Uterus (tissue), 4 donors: ENCODE results near the gene IQCE. TPM values are rescaled to one million over a fixed set of nuclear protein-coding genes. Genes with fewer than 3 reads are reported as not detected.

Experiments
- DNase-seq, 2 donors: peaks; one replicate each; pipeline ENCODE4 v3.0.0-alpha.2; 2019 to 2020
- H3K27ac ChIP-seq, 2 donors: fragments of 200-600 bp; sonication (generic); 1 replicate in 1 of 2; 2 replicates in 1 of 2; pipeline ENCODE4 v1.5.1; 2016 to 2018
- H3K27me3 ChIP-seq, 2 donors: fragments of 200-600 bp; sonication (generic); one replicate each; pipeline ENCODE4 v1.5.1; 2018 to 2019; ENCODE audit warnings: control low read depth in 1 of 2
- H3K36me3 ChIP-seq, 2 donors: fragments of 200-600 bp; sonication (generic); one replicate each; pipeline ENCODE4 v1.5.1; 2019; ENCODE audit warnings: control low read depth in 1 of 2
- H3K4me1 ChIP-seq, 2 donors: fragments of 200-600 bp; sonication (generic); one replicate each; pipeline ENCODE4 v1.5.1; 2018 to 2019; ENCODE audit warnings: control low read depth in 1 of 2
- H3K4me3 ChIP-seq, 2 donors: fragments of 200-600 bp; sonication (generic); 1 replicate in 1 of 2; 2 replicates in 1 of 2; pipeline ENCODE4 v1.5.1; 2018 to 2019; ENCODE audit warnings: mild to moderate bottlenecking in 1 of 2
- H3K9me3 ChIP-seq, 2 donors: fragments of 200-600 bp; sonication (generic); one replicate each; pipeline ENCODE4 v1.5.1; 2019; ENCODE audit warnings: control low read depth in 1 of 2
- POLR2A ChIP-seq, 2 donors: fragments of 450-650 bp; IDR thresholded peaks; one replicate each; pipeline ENCODE4 v1.6.1; 2016; ENCODE audit warnings: antibody characterized with exemption in 2 of 2, mild to moderate bottlenecking in 1 of 2, moderate library complexity in 1 of 2
- intact Hi-C: fragments of 100-400 bp; cut with DNase I; formaldehyde crosslinking; loops from one replicate; pipeline ENCODE4 v1.15.1; 2023; ENCODE audit warnings: low total_unique reads
- total RNA-seq, 4 donors: library from RNA; depleted of rRNA in 3 of 4; stranded (reverse); fragments of >200 nt in 3 of 4; gene quantifications; one replicate each; pipeline versions ENCODE4 v1.1.0 to v1.2.4, GENCODE V29; 2014 to 2023
- TF ChIP-seq, protein P1 (sequence below), 4 experiments: fragments of 200-600 bp in 2 of 4; fragments of 450-650 bp in 2 of 4; sonication (generic) in 2 of 4; IDR thresholded peaks; one replicate each; pipeline ENCODE4 v1.5.1; 2016 to 2019; ENCODE audit warnings: antibody characterized with exemption in 4 of 4, mild to moderate bottlenecking in 2 of 4, moderate library complexity in 1 of 4
- donor health status: DM: yes; HTN: yes; CAD: no.

Gene IQCE
- total RNA-seq, 4 donors from 2014 or later: 6.8 to 28.0 (median 16.9) TPM

GRCh38 chr7:2639695-2640481, 81.1 kb downstream of the IQCE start:
- Histone ChIP-seq H3K27me3 (no peaks in the 10 kb centered on the region), H3K4me3 (no peak overlapping the region), H3K9me3 (no peaks in the 10 kb centered on the region), H3K27ac (no peak overlapping the region), H3K36me3 (no peaks in the 10 kb centered on the region), H3K4me1 (peaks cover under 1 to 28% of the 10 kb centered on the region in 2 donors)
- intact Hi-C loops: no loop called here
- no peak for DNase-seq
- no peak for TF ChIP-seq POLR2A (IDR thresholded peaks at IDR 0.05)
- TF ChIP-seq, protein P1, sequence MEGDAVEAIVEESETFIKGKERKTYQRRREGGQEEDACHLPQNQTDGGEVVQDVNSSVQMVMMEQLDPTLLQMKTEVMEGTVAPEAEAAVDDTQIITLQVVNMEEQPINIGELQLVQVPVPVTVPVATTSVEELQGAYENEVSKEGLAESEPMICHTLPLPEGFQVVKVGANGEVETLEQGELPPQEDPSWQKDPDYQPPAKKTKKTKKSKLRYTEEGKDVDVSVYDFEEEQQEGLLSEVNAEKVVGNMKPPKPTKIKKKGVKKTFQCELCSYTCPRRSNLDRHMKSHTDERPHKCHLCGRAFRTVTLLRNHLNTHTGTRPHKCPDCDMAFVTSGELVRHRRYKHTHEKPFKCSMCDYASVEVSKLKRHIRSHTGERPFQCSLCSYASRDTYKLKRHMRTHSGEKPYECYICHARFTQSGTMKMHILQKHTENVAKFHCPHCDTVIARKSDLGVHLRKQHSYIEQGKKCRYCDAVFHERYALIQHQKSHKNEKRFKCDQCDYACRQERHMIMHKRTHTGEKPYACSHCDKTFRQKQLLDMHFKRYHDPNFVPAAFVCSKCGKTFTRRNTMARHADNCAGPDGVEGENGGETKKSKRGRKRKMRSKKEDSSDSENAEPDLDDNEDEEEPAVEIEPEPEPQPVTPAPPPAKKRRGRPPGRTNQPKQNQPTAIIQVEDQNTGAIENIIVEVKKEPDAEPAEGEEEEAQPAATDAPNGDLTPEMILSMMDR (IDR thresholded peaks at IDR 0.05): no peak

- intact Hi-C loops: no loop called here
- no peaks in the 10 kb centered on the region for H3K36me3 ChIP-seq
- no peaks in the 10 kb centered on the region for H3K9me3 ChIP-seq
- peaks cover 0 to 28% of the 10 kb centered on the region in 2 donors for H3K4me1 ChIP-seq
- no peaks in the 10 kb centered on the region for H3K27me3 ChIP-seq
- TF ChIP-seq, protein P1 (IDR thresholded peaks at IDR 0.05): no peak
- no peak for TF ChIP-seq POLR2A (IDR thresholded peaks at IDR 0.05)
- H3K4me3 ChIP-seq: no peak overlapping the region
- DNase-seq: peak in 1 of 2 donors; percentile 26
- H3K27ac ChIP-seq: peak overlapping the region in 1 of 2 donors; percentile 70
Measured at GRCh38 chr7:2640482-2640830, 81.7 kb downstream of the IQCE start.

GRCh38 chr7:2640846-2641316, 82.1 kb downstream of the IQCE start:
- Histone ChIP-seq H3K27ac (peak overlapping the region; percentile 61 to 70), H3K4me1 (peaks cover 0 to 28% of the 10 kb centered on the region in 2 donors), H3K4me3 (peak overlapping the region in 1 of 2 donors; percentile 5), H3K9me3 (no peaks in the 10 kb centered on the region), H3K36me3 (no peaks in the 10 kb centered on the region), H3K27me3 (no peaks in the 10 kb centered on the region)
- TF ChIP-seq POLR2A (IDR thresholded peaks at IDR 0.05): no peak
- TF ChIP-seq, protein P1 (IDR thresholded peaks at IDR 0.05): no peak
- DNase-seq: no peak
- intact Hi-C loops: no loop called here

DNA sequence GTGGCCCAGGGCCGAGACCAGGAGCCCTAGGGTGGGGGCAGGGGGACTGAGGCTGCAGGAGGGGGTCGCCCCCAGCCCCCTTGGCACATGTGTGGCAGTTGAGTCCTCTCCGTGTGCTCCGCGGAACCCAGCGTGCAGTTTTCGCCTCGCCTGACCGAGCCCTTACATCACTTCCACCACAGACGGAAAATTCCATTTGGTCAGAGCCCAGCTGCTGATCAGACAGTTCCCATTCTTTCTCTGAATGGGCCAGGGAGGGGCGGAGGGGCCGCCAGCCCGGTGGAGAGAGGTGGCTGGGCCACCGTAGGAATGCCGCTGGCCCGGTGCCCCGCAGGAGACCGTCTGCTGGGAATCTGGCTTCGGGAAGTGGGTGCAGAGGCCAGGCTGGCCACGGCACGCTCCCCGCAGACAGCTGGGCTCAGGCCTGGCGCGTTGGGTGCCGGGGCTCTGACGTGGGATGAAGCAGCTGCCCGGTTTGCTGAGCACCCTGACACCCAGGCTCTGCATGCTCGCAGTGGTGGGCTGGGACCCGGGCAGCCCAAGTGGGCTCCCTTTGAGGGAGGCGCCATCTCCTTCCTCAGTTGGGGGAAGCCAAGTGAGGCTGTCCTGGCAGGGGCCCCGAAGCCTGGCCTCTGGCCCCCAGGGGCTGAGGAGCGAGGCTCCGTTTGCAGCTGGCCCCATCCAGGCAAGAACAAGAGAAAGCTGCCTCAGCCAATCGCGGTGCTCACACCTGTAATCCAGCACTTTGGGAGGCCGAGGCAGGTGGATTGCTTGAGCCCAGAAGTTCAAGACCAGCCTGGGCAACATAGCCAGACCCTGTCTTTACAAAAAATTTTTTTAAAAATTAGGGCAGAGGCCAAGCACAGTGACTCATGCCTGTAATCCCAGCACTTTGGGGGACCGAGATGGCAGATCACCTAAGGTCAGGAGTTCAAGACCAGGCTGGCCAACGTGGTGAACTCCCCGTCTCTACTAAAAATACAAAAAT, 82.9 kb downstream of the IQCE start:
- Histone ChIP-seq H3K27me3 (no peaks in the 10 kb centered on the region), H3K9me3 (no peaks in the 10 kb centered on the region), H3K27ac (peak overlapping the region; percentile 61 to 70), H3K4me1 (peaks cover 0 to 28% of the 10 kb centered on the region in 2 donors), H3K4me3 (peak overlapping the region in 1 of 2 donors; percentile 5), H3K36me3 (no peaks in the 10 kb centered on the region)
- intact Hi-C loops: no loop called here
- peak in 1 of 2 donors; percentile 16 for TF ChIP-seq POLR2A (IDR thresholded peaks at IDR 0.05)
- TF ChIP-seq, protein P1 (IDR thresholded peaks at IDR 0.05): no peak
- peak; percentile 87 for DNase-seq
